ENCODE measurements around the gene UAP1.

UAP1 gene

DNA sequence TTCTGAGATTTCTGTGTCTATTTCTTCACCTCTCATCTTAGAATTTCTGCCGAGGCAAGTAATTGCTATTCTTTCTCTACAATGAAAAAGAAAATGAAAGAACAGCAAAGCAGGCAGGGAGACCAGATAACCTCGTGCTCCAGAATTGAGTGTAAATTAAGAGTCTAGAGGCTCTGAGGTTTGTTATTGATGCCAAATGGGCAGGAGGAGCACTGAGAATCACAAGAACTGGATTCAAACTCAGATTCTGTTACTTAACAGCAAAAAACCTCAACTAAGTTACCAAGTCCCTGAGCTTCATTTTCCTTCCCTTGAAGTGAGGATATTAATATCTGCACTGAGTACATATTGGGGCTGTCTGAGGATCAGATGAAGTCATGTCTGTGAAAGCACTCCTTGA lies 65.2 kb downstream of the UAP1 start:
- TF ChIP-seq EZH2phosphoT487 (IDR thresholded peaks at IDR 0.05; ENCODE audit: borderline replicate concordance): no peak
- TF ChIP-seq, protein P1, sequence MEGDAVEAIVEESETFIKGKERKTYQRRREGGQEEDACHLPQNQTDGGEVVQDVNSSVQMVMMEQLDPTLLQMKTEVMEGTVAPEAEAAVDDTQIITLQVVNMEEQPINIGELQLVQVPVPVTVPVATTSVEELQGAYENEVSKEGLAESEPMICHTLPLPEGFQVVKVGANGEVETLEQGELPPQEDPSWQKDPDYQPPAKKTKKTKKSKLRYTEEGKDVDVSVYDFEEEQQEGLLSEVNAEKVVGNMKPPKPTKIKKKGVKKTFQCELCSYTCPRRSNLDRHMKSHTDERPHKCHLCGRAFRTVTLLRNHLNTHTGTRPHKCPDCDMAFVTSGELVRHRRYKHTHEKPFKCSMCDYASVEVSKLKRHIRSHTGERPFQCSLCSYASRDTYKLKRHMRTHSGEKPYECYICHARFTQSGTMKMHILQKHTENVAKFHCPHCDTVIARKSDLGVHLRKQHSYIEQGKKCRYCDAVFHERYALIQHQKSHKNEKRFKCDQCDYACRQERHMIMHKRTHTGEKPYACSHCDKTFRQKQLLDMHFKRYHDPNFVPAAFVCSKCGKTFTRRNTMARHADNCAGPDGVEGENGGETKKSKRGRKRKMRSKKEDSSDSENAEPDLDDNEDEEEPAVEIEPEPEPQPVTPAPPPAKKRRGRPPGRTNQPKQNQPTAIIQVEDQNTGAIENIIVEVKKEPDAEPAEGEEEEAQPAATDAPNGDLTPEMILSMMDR (conservative IDR thresholded peaks at IDR 0.05; ENCODE audit: low read length): no peak
- no peaks in the 10 kb centered on the region for H4K20me1 ChIP-seq (ENCODE audit: insufficient read depth, low read length, poor library complexity, severe bottlenecking)
- H3F3A ChIP-seq (ENCODE audit: low read depth): no peaks in the 10 kb centered on the region
- H3K9me2 ChIP-seq (replicated peaks; ENCODE audit: low read depth, low read length): no peaks in the 10 kb centered on the region
- H3K4me2 ChIP-seq (ENCODE audit: low read depth, low read length, poor library complexity, severe bottlenecking): no peak overlapping the region
- H3K36me3 ChIP-seq (ENCODE audit: insufficient read depth, low read length): no peaks in the 10 kb centered on the region
- no peaks in the 10 kb centered on the region for H3K27me3 ChIP-seq (ENCODE audit: insufficient read depth, low read length, poor library complexity, severe bottlenecking)
- H3K9me3 ChIP-seq (ENCODE audit: insufficient read depth, low read depth, low read length): no peaks in the 10 kb centered on the region
- H3K9ac ChIP-seq (ENCODE audit: low read depth, low read length, poor library complexity, severe bottlenecking): no peak overlapping the region
- peak overlapping the region; percentile 50 for H2AFZ ChIP-seq (ENCODE audit: low read length)
- H3K79me2 ChIP-seq (ENCODE audit: insufficient read depth, low read length): no peaks in the 10 kb centered on the region
- no peaks in the 10 kb centered on the region for H3K4me1 ChIP-seq (ENCODE audit: insufficient read depth, low read length, poor library complexity, severe bottlenecking)
- H3K4me3 ChIP-seq (ENCODE audit: low read length, poor library complexity, severe bottlenecking): no peak overlapping the region

DNA sequence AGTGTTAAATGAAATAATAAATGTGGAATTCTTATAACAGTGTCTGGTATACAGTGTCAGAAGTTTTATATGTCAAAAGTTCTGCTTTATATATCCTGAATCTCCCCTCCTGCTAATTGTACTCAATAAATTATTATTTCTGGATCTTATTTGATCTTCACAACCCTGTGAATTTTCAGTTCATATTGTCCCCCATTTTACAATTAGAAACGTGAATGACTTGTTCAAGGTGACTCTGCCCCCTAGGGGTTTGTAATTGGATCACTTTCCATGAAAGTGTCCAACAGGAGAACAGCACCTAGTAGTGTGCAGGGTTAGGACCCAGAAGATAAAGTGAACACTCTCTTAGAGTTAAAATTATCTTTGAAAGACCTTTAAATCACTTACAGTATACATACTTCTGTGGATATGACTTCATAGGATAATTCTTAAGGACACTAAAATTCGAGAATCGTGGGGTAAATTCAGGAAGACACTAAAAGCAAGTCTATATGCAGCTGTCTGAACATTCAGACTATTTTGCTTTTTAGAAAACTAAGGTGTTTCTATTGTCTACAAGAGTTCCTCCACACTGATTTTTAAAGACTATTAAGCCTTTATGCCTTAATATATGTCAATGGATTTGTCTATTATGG lies 66.3 kb downstream of the UAP1 start:
- Histone ChIP-seq H3K9ac (ENCODE audit: low read depth, low read length, poor library complexity, severe bottlenecking) (no peak overlapping the region), H2AFZ (ENCODE audit: low read length) (peak overlapping the region; percentile 48; the same call in 1 of the 2 replicates), H3K4me2 (ENCODE audit: low read depth, low read length, poor library complexity, severe bottlenecking) (no peak overlapping the region), H3K9me3 (ENCODE audit: insufficient read depth, low read depth, low read length) (no peaks in the 10 kb centered on the region), H3K36me3 (ENCODE audit: insufficient read depth, low read length) (no peaks in the 10 kb centered on the region), H3K4me3 (ENCODE audit: low read length, poor library complexity, severe bottlenecking) (no peak overlapping the region), H3K79me2 (ENCODE audit: insufficient read depth, low read length) (no peaks in the 10 kb centered on the region), H3K9me2 (replicated peaks; ENCODE audit: low read depth, low read length) (no peaks in the 10 kb centered on the region), H3F3A (ENCODE audit: low read depth) (no peaks in the 10 kb centered on the region), H4K20me1 (ENCODE audit: insufficient read depth, low read length, poor library complexity, severe bottlenecking) (no peaks in the 10 kb centered on the region), H3K4me1 (ENCODE audit: insufficient read depth, low read length, poor library complexity, severe bottlenecking) (no peaks in the 10 kb centered on the region), H3K27me3 (ENCODE audit: insufficient read depth, low read length, poor library complexity, severe bottlenecking) (no peaks in the 10 kb centered on the region)
- TF ChIP-seq, protein P1 (conservative IDR thresholded peaks at IDR 0.05; ENCODE audit: low read length): peak; percentile 83
- no peak for TF ChIP-seq EZH2phosphoT487 (IDR thresholded peaks at IDR 0.05; ENCODE audit: borderline replicate concordance)

DNA sequence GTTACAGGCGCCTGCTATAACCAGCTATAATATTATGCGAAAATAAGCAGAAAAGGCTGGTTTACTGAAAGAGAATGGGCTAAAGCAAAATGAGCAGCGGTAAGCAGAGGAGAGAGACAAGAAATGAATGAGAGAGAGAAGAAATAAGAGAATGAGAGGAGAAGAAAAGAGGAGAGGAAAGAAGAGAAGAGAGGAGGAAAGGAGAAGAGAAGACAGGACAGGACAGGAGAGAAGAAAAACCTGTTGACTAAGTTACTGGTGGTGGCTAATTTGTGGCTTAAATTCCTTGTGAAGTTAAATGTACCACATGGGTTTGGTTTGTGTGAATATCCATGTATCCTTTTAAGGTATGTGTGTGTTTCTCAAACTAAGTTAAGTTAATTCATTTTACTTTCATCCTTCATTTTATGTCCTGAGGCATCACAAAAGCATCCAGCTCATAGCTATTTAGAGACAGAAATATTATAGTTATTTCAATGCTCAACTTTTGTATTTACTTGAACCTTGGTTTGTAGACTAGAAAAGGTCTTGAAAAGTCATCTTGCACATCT lies 67.6 kb downstream of the UAP1 start:
- Histone ChIP-seq H4K20me1 (ENCODE audit: insufficient read depth, low read length, poor library complexity, severe bottlenecking) (no peaks in the 10 kb centered on the region), H3K27me3 (ENCODE audit: insufficient read depth, low read length, poor library complexity, severe bottlenecking) (no peaks in the 10 kb centered on the region), H3K4me3 (ENCODE audit: low read length, poor library complexity, severe bottlenecking) (no peak overlapping the region), H2AFZ (ENCODE audit: low read length) (no peak overlapping the region), H3K4me1 (ENCODE audit: insufficient read depth, low read length, poor library complexity, severe bottlenecking) (no peaks in the 10 kb centered on the region), H3K9me3 (ENCODE audit: insufficient read depth, low read depth, low read length) (no peaks in the 10 kb centered on the region), H3K79me2 (ENCODE audit: insufficient read depth, low read length) (no peaks in the 10 kb centered on the region), H3K9ac (ENCODE audit: low read depth, low read length, poor library complexity, severe bottlenecking) (no peak overlapping the region), H3F3A (ENCODE audit: low read depth) (no peaks in the 10 kb centered on the region), H3K4me2 (ENCODE audit: low read depth, low read length, poor library complexity, severe bottlenecking) (no peak overlapping the region), H3K9me2 (replicated peaks; ENCODE audit: low read depth, low read length) (no peaks in the 10 kb centered on the region), H3K36me3 (ENCODE audit: insufficient read depth, low read length) (no peaks in the 10 kb centered on the region)
- no peak for TF ChIP-seq EZH2phosphoT487 (IDR thresholded peaks at IDR 0.05; ENCODE audit: borderline replicate concordance)
- TF ChIP-seq, protein P1 (conservative IDR thresholded peaks at IDR 0.05; ENCODE audit: low read length): no peak

Measured in Loucy (cell line).